H9 (cell line): ENCODE data around the gene MC1R. TPM values are rescaled to one million over a fixed set of nuclear protein-coding genes. Genes with fewer than 3 reads are reported as not detected.

Experiments
- DNase-seq: peaks from one replicate; pipeline ENCODE4 v3.0.0-alpha.2; 2017
- H2AFZ ChIP-seq: one replicate; pipeline ENCODE4 v1.6.1; 2013; ENCODE audit warnings: mild to moderate bottlenecking, low read length, control low read depth, moderate library complexity
- H2AK5ac ChIP-seq: 2 replicates; pipeline ENCODE4 v1.6.1; 2013; ENCODE audit warnings: low read length, control low read depth, mixed read lengths; ENCODE audit not compliant: insufficient read length
- H2BK120ac ChIP-seq: one replicate; pipeline ENCODE4 v1.6.1; 2013; ENCODE audit warnings: low read depth, mild to moderate bottlenecking, low read length, control low read depth, inconsistent platforms; ENCODE audit not compliant: poor library complexity, severe bottlenecking
- H2BK12ac ChIP-seq: 2 replicates; pipeline ENCODE4 v1.6.1; 2013; ENCODE audit warnings: low read length, control low read depth, mixed read lengths, low read depth; ENCODE audit not compliant: insufficient read length
- H2BK15ac ChIP-seq: 2 replicates; pipeline ENCODE4 v1.6.1; 2013; ENCODE audit warnings: low read depth, low read length, control low read depth
- H2BK20ac ChIP-seq: one replicate; pipeline ENCODE4 v1.6.1; 2013; ENCODE audit warnings: low read depth, mild to moderate bottlenecking, low read length, control low read depth, inconsistent platforms; ENCODE audit not compliant: poor library complexity, severe bottlenecking
- H2BK5ac ChIP-seq: 2 replicates; pipeline ENCODE4 v1.6.1; 2013; ENCODE audit warnings: low read length, control low read depth, mixed read lengths; ENCODE audit not compliant: insufficient read length
- H3K14ac ChIP-seq: 2 replicates; pipeline ENCODE4 v1.6.1; 2013; ENCODE audit warnings: low read length, control low read depth; ENCODE audit not compliant: insufficient read depth
- H3K18ac ChIP-seq: 2 replicates; pipeline ENCODE4 v1.6.1; 2013; ENCODE audit warnings: low read depth, mild to moderate bottlenecking, mixed read lengths, low read length, control low read depth; ENCODE audit not compliant: insufficient read length
- H3K23ac ChIP-seq: 2 replicates; pipeline ENCODE4 v1.6.1; 2013; ENCODE audit warnings: low read length, control low read depth, mixed read lengths, low read depth; ENCODE audit not compliant: insufficient read length
- H3K23me2 ChIP-seq: 2 replicates; pipeline ENCODE4 v1.6.1; 2013; ENCODE audit warnings: low read depth, mild to moderate bottlenecking, mixed read lengths, low read length, control low read depth; ENCODE audit not compliant: insufficient read length, poor library complexity, severe bottlenecking
- H3K27ac ChIP-seq: 2 replicates; pipeline ENCODE4 v1.5.1; 2013; ENCODE audit warnings: low read length, control low read depth, mixed read lengths, low read depth; ENCODE audit not compliant: insufficient read length
- H3K27me3 ChIP-seq: 2 replicates; pipeline ENCODE4 v1.6.1; 2013; ENCODE audit warnings: low read length, control low read depth, inconsistent platforms; ENCODE audit not compliant: insufficient read depth
- H3K4ac ChIP-seq: 2 replicates; pipeline ENCODE4 v1.6.1; 2013; ENCODE audit warnings: low read depth, mild to moderate bottlenecking, control low read depth, inconsistent platforms, low read length, moderate library complexity
- H3K4me1 ChIP-seq: 2 replicates; pipeline ENCODE4 v1.6.1; 2013; ENCODE audit warnings: low read length, control low read depth, inconsistent platforms; ENCODE audit not compliant: insufficient read depth
- H3K4me2 ChIP-seq: 2 replicates; pipeline ENCODE4 v1.6.1; 2013; ENCODE audit warnings: low read length, control low read depth, mixed read lengths; ENCODE audit not compliant: insufficient read length, insufficient read depth
- H3K56ac ChIP-seq: 2 replicates; pipeline ENCODE4 v1.6.1; 2013; ENCODE audit warnings: low read depth, mild to moderate bottlenecking, mixed read lengths, low read length, control low read depth; ENCODE audit not compliant: insufficient read length
- H3K79me1 ChIP-seq: 2 replicates; pipeline ENCODE4 v1.6.1; 2013; ENCODE audit warnings: low read depth, mild to moderate bottlenecking, moderate library complexity, low read length, control low read depth, inconsistent platforms; ENCODE audit not compliant: insufficient read depth, poor library complexity, severe bottlenecking
- H3K79me2 ChIP-seq: 2 replicates; pipeline ENCODE4 v1.6.1; 2013; ENCODE audit warnings: low read length, control low read depth, inconsistent platforms; ENCODE audit not compliant: insufficient read depth
- H3K9ac ChIP-seq: 2 replicates; pipeline ENCODE4 v1.6.1; 2013; ENCODE audit warnings: low read length, control low read depth, mixed read lengths; ENCODE audit not compliant: insufficient read length; ENCODE audit errors: extremely low read depth
- H3K9me3 ChIP-seq: one replicate; pipeline ENCODE4 v1.6.1; 2013; ENCODE audit warnings: low read depth, low read length, inconsistent platforms; ENCODE audit not compliant: control insufficient read depth
- H3T11ph ChIP-seq: one replicate; pipeline ENCODE4 v1.6.1; 2013; ENCODE audit warnings: mild to moderate bottlenecking, low read length, control low read depth, inconsistent platforms
- H4K20me1 ChIP-seq: one replicate; pipeline ENCODE4 v1.6.1; 2013; ENCODE audit not compliant: control insufficient read depth, insufficient read length, insufficient read depth
- H4K5ac ChIP-seq: 2 replicates; pipeline ENCODE4 v1.6.1; 2013; ENCODE audit warnings: low read depth, mild to moderate bottlenecking, mixed read lengths, low read length, control low read depth; ENCODE audit not compliant: insufficient read length
- H4K8ac ChIP-seq: replicated peaks from 2 replicates; pipeline ENCODE4 v1.6.1; 2013; ENCODE audit warnings: low read length, control low read depth, mixed read lengths, low read depth; ENCODE audit not compliant: insufficient read length
- H4K91ac ChIP-seq: 2 replicates; pipeline ENCODE4 v1.6.1; 2013; ENCODE audit warnings: low read depth, mild to moderate bottlenecking, moderate library complexity, mixed read lengths, low read length, control low read depth; ENCODE audit not compliant: insufficient read length
- H3K27ac Mint-ChIP-seq, 3 experiments: 2 replicates in 2 of 3; 3 replicates in 1 of 3; pipeline ENCODE4 v1.8.0; 2020 to 2021; ENCODE audit warnings: mixed read lengths in 3 of 3, mild to moderate bottlenecking in 1 of 3, moderate library complexity in 1 of 3
- H3K27me3 Mint-ChIP-seq: 2 replicates; pipeline ENCODE4 v1.8.0; 2021; ENCODE audit warnings: low read depth, mild to moderate bottlenecking, moderate library complexity, mixed read lengths
- H3K36me3 Mint-ChIP-seq, 3 experiments: 2 replicates in 2 of 3; 3 replicates in 1 of 3; pipeline ENCODE4 v1.8.0; 2020 to 2021; ENCODE audit warnings: low read depth in 3 of 3, mixed read lengths in 3 of 3; ENCODE audit not compliant: insufficient read depth in 1 of 3
- H3K4me1 Mint-ChIP-seq, 2 experiments: 2 replicates each; pipeline ENCODE4 v1.8.0; 2020; ENCODE audit warnings: mixed read lengths in 2 of 2
- H3K4me3 Mint-ChIP-seq, 2 experiments: 2 replicates in 1 of 2; 3 replicates in 1 of 2; pipeline ENCODE4 v1.8.0; 2020 to 2021; ENCODE audit warnings: mild to moderate bottlenecking in 2 of 2, mixed read lengths in 2 of 2, moderate library complexity in 1 of 2
- H3K9me3 Mint-ChIP-seq, 2 experiments: 2 replicates in 1 of 2; 3 replicates in 1 of 2; pipeline ENCODE4 v1.8.0; 2020; ENCODE audit warnings: mild to moderate bottlenecking in 2 of 2, mixed read lengths in 2 of 2, moderate library complexity in 1 of 2
- CTCF ChIP-seq: fragments of 200-600 bp; sonication (generic); conservative IDR thresholded peaks from 3 replicates; pipeline ENCODE4 v1.8.0; 2021; ENCODE audit warnings: antibody characterized with exemption, mild to moderate bottlenecking
- WGBS: extraction: QIAGEN DNeasy Blood & Tissue Kit; methylation state at CpG from one replicate; pipeline ENCODE4 v1.1.7; 2013; ENCODE audit warnings: missing lambda C conversion rate, low lambda C conversion rate, mixed read lengths; ENCODE audit not compliant: insufficient read length; ENCODE audit errors: extremely low coverage; 5-methylcytosine and 5-hydroxymethylcytosine counted together
- total RNA-seq: library from RNA; stranded (reverse); gene quantifications from 2 replicates; pipeline ENCODE4 v1.2.1, GENCODE V29; 2021

MC1R gene
- total RNA-seq, 1 experiment from 2014 or later, result 4.7 TPM

GRCh38 chr16:89953671-89954406 is 35.2 kb downstream of the MC1R start:
- Histone ChIP-seq H2BK120ac (no peak overlapping the region), H2BK5ac (no peak overlapping the region), H2BK15ac (no peak overlapping the region), H3K18ac (no peak overlapping the region), H3K9ac (no peak overlapping the region), H3K14ac (no peak overlapping the region), H4K20me1 (no peaks in the 10 kb centered on the region), H3K23me2 (no peaks in the 10 kb centered on the region), H3K27me3 (no peaks in the 10 kb centered on the region), H3K4ac (no peak overlapping the region), H4K91ac (no peak overlapping the region), H3K9me3 (no peaks in the 10 kb centered on the region), H2BK12ac (no peak overlapping the region), H3T11ph (no peak overlapping the region), H3K27ac (no peak overlapping the region), H3K79me2 (no peaks in the 10 kb centered on the region), H3K4me1 (no peaks in the 10 kb centered on the region), H2AK5ac (no peak overlapping the region), H2BK20ac (no peak overlapping the region), H3K23ac (no peak overlapping the region), H3K4me2 (no peak overlapping the region), H4K8ac (no peak overlapping the region), H4K5ac (no peak overlapping the region), H3K79me1 (no peaks in the 10 kb centered on the region), H2AFZ (no peak overlapping the region), H3K56ac (no peak overlapping the region)
- Mint-ChIP-seq H3K27me3 (peaks cover 8% of the 10 kb centered on the region), H3K27ac (no peak overlapping the region), H3K9me3 (no peaks in the 10 kb centered on the region; a peak in 1 of 5 replicates), H3K4me3 (no peak overlapping the region), H3K36me3 (peaks cover 10 to 32% (median 20%) of the 10 kb centered on the region in 3 experiments), H3K4me1 (peaks cover 11 to 13% of the 10 kb centered on the region in 2 experiments)
- WGBS, result no CpG with 5 or more reads among the region's 11 CpGs
- no peak for DNase-seq
- no peak for TF ChIP-seq CTCF
